NCI-H774 (cell line): ENCODE data around the gene VEPH1.

Source experiments
- DNase-seq: peaks from one replicate; lab custom pipeline; 2025; lab: John Stamatoyannopoulos, UW

The VEPH1 gene

GRCh38 chr3:157522648-157523047 lies 19.4 kb upstream of the VEPH1 start:
- DNase-seq: no peak

GRCh38 chr3:157520485-157521150 lies 17.4 kb upstream of the VEPH1 start:
- DNase-seq: no peak

- no peak for DNase-seq
These were observed 15.7 kb upstream of the VEPH1 start for GRCh38 chr3:157518881-157519280.

GRCh38 chr3:157516928-157517327 lies 13.7 kb upstream of the VEPH1 start:
- DNase-seq: no peak

GRCh38 chr3:157515398-157515797 lies 12.2 kb upstream of the VEPH1 start:
- no peak for DNase-seq

GRCh38 chr3:157514371-157514895 lies 11.2 kb upstream of the VEPH1 start:
- no peak for DNase-seq

GRCh38 chr3:157513585-157513984 lies 10.4 kb upstream of the VEPH1 start:
- no peak for DNase-seq

- DNase-seq: no peak
These were observed 9.3 kb upstream of the VEPH1 start for GRCh38 chr3:157512534-157512933.

GRCh38 chr3:157508461-157508860 lies 5.2 kb upstream of the VEPH1 start:
- no peak for DNase-seq

- DNase-seq: no peak
These were observed 1.4 kb downstream of the VEPH1 start for GRCh38 chr3:157501863-157502262.

- DNase-seq: no peak
These were observed 3.0 kb downstream of the VEPH1 start for GRCh38 chr3:157500232-157500631.

- no peak for DNase-seq
These were observed 3.8 kb downstream of the VEPH1 start for GRCh38 chr3:157499342-157499963.

GRCh38 chr3:157498371-157498770 lies 4.8 kb downstream of the VEPH1 start:
- DNase-seq: no peak

- DNase-seq: no peak
These were observed 7.4 kb downstream of the VEPH1 start for GRCh38 chr3:157495846-157496245.

GRCh38 chr3:157494581-157495281 lies 8.5 kb downstream of the VEPH1 start:
- DNase-seq: no peak

- DNase-seq: peak; percentile 18
These were observed 9.3 kb downstream of the VEPH1 start for GRCh38 chr3:157493627-157494550.

GRCh38 chr3:157491136-157491535 lies 12.1 kb downstream of the VEPH1 start:
- DNase-seq: no peak

GRCh38 chr3:157488144-157488543 lies 15.1 kb downstream of the VEPH1 start:
- DNase-seq: no peak

GRCh38 chr3:157487339-157487738 lies 15.9 kb downstream of the VEPH1 start:
- no peak for DNase-seq

- no peak for DNase-seq
These were observed 23.6 kb downstream of the VEPH1 start for GRCh38 chr3:157479464-157480243.

GRCh38 chr3:157477441-157477840 lies 25.8 kb downstream of the VEPH1 start:
- no peak for DNase-seq
